Uterus (tissue), 4 donors: Measurements from ENCODE around the gene TYROBP. TPM values are rescaled to one million over a fixed set of nuclear protein-coding genes. Genes with fewer than 3 reads are reported as not detected.

Experiments
- DNase-seq, 2 donors: peaks; one replicate each; pipeline ENCODE4 v3.0.0-alpha.2; 2019 to 2020
- H3K27ac ChIP-seq, 2 donors: fragments of 200-600 bp; sonication (generic); 1 replicate in 1 of 2; 2 replicates in 1 of 2; pipeline ENCODE4 v1.5.1; 2016 to 2018
- H3K27me3 ChIP-seq, 2 donors: fragments of 200-600 bp; sonication (generic); one replicate each; pipeline ENCODE4 v1.5.1; 2018 to 2019; ENCODE audit warnings: control low read depth in 1 of 2
- H3K36me3 ChIP-seq, 2 donors: fragments of 200-600 bp; sonication (generic); one replicate each; pipeline ENCODE4 v1.5.1; 2019; ENCODE audit warnings: control low read depth in 1 of 2
- H3K4me1 ChIP-seq, 2 donors: fragments of 200-600 bp; sonication (generic); one replicate each; pipeline ENCODE4 v1.5.1; 2018 to 2019; ENCODE audit warnings: control low read depth in 1 of 2
- H3K4me3 ChIP-seq, 2 donors: fragments of 200-600 bp; sonication (generic); 1 replicate in 1 of 2; 2 replicates in 1 of 2; pipeline ENCODE4 v1.5.1; 2018 to 2019; ENCODE audit warnings: mild to moderate bottlenecking in 1 of 2
- H3K9me3 ChIP-seq, 2 donors: fragments of 200-600 bp; sonication (generic); one replicate each; pipeline ENCODE4 v1.5.1; 2019; ENCODE audit warnings: control low read depth in 1 of 2
- POLR2A ChIP-seq, 2 donors: fragments of 450-650 bp; IDR thresholded peaks; one replicate each; pipeline ENCODE4 v1.6.1; 2016; ENCODE audit warnings: antibody characterized with exemption in 2 of 2, mild to moderate bottlenecking in 1 of 2, moderate library complexity in 1 of 2
- intact Hi-C: fragments of 100-400 bp; cut with DNase I; formaldehyde crosslinking; loops from one replicate; pipeline ENCODE4 v1.15.1; 2023; ENCODE audit warnings: low total_unique reads
- total RNA-seq, 4 donors: library from RNA; depleted of rRNA in 3 of 4; stranded (reverse); fragments of >200 nt in 3 of 4; gene quantifications; one replicate each; pipeline versions ENCODE4 v1.1.0 to v1.2.4, GENCODE V29; 2014 to 2023
- TF ChIP-seq, protein P1 (sequence below), 4 experiments: fragments of 200-600 bp in 2 of 4; fragments of 450-650 bp in 2 of 4; sonication (generic) in 2 of 4; IDR thresholded peaks; one replicate each; pipeline ENCODE4 v1.5.1; 2016 to 2019; ENCODE audit warnings: antibody characterized with exemption in 4 of 4, mild to moderate bottlenecking in 2 of 4, moderate library complexity in 1 of 4
- donor health status: DM: yes; HTN: yes; CAD: no.

Gene TYROBP
- total RNA-seq, 4 donors from 2014 or later = 1.3 to 25.0 (median 14.9) TPM

DNA sequence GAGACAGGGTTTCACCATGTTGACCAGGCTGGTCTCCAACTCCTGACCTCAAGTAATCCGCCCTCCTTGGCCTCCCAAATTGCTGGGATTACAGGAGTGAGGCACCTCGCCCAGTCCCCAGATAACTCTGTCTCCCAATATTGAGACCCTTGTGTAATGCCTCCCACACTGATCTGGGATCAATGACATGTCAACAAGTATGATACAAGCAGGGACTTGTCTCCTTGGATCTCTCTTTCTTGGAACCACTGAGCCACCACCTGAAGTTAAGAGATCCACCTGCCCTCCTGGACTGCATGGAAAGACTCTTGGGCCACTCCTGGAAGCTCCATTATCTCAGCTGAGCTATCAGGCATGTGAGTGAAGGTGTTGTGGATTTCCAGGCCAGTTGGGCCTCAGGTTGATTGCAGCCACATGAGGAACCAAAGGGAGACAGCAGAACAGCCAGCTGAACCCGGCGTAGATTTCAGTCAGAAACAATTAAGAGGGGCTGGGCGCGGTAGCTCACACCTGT is 22.8 kb downstream of the TYROBP start:
- intact Hi-C loops = loop anchor here (10.0 kb wide), 1 partner anchor 50 kb away; the partner anchor contains the start of gene LRFN3
- H3K4me3 ChIP-seq = no peak overlapping the region
- H3K4me1 ChIP-seq = no peaks in the 10 kb centered on the region
- H3K27ac ChIP-seq = no peak overlapping the region
- no peaks in the 10 kb centered on the region for H3K9me3 ChIP-seq
- H3K27me3 ChIP-seq = no peaks in the 10 kb centered on the region
- no peak for TF ChIP-seq POLR2A (IDR thresholded peaks at IDR 0.05)
- TF ChIP-seq, protein P1, sequence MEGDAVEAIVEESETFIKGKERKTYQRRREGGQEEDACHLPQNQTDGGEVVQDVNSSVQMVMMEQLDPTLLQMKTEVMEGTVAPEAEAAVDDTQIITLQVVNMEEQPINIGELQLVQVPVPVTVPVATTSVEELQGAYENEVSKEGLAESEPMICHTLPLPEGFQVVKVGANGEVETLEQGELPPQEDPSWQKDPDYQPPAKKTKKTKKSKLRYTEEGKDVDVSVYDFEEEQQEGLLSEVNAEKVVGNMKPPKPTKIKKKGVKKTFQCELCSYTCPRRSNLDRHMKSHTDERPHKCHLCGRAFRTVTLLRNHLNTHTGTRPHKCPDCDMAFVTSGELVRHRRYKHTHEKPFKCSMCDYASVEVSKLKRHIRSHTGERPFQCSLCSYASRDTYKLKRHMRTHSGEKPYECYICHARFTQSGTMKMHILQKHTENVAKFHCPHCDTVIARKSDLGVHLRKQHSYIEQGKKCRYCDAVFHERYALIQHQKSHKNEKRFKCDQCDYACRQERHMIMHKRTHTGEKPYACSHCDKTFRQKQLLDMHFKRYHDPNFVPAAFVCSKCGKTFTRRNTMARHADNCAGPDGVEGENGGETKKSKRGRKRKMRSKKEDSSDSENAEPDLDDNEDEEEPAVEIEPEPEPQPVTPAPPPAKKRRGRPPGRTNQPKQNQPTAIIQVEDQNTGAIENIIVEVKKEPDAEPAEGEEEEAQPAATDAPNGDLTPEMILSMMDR (IDR thresholded peaks at IDR 0.05) = no peak
- no peak for DNase-seq
- H3K36me3 ChIP-seq = no peaks in the 10 kb centered on the region

DNA sequence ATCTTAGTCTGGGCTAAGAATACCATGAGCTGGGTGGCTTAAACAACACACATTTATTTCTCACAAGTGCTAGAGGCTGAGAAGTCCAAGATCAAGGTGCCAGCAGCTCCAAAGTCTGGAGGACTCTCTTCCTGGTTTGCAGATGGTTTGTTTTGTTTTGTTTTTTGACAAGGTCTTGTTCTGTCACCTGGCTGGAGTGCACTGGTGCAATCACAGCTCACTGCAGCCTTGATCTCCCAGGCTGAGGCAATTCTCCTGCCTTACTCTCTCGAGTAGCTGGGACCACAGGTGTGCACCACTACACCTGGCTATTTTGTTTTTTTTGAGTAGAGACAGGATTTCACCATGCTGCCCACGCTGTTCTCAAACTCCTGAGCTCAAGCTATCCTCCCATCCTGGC is 24.2 kb downstream of the TYROBP start:
- Histone ChIP-seq H3K27ac (no peak overlapping the region), H3K4me1 (no peaks in the 10 kb centered on the region), H3K9me3 (no peaks in the 10 kb centered on the region), H3K4me3 (no peak overlapping the region), H3K36me3 (no peaks in the 10 kb centered on the region), H3K27me3 (peaks cover 0 to 7% of the 10 kb centered on the region in 2 donors)
- intact Hi-C loops = loop anchor here (10.0 kb wide), 1 partner anchor 51 kb away; the partner anchor contains the start of gene LRFN3
- no peak for DNase-seq
- TF ChIP-seq, protein P1 (IDR thresholded peaks at IDR 0.05) = no peak
- no peak for TF ChIP-seq POLR2A (IDR thresholded peaks at IDR 0.05)

DNA sequence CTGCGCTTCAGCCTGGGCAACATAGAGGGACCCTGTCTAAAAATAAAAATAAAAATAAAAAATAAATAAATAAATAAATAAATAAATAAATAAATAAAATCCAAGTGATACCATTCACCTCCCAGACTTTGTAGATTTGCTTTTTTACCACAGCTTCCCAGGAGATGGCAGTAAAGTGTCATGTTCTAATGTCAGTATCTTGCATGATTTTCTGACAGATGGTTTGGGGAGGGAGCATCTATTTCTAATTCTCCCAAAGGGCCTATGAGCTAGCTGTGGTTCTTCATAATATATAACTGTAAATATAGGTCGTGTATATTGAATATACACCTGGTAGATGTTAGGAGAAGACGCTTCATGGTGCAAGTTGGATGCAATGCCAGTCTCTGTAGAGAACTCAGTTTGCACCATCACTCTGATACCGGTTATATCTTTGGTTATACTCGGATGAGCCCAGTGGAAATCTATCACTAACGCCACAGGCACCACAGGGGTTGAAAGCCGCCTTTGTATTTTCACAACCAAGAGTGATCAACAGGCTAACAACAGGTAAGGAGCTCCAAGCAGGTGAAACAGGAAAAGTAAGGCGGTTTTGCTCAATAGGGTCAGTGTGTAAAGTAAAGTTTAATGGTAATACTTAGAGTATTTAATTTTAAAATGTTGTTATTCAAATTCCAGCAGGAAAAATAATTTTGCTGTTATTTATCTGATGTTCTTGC is 25.8 kb downstream of the TYROBP start:
- Histone ChIP-seq H3K4me3 (no peak overlapping the region), H3K27me3 (peaks cover 0 to 7% of the 10 kb centered on the region in 2 donors), H3K27ac (no peak overlapping the region), H3K36me3 (no peaks in the 10 kb centered on the region), H3K4me1 (no peaks in the 10 kb centered on the region), H3K9me3 (no peaks in the 10 kb centered on the region)
- intact Hi-C loops = loop anchor here (10.0 kb wide), 1 partner anchor 53 kb away; the partner anchor contains the start of gene LRFN3
- DNase-seq = peak in 1 of 2 donors; percentile 60
- TF ChIP-seq POLR2A (IDR thresholded peaks at IDR 0.05) = no peak
- TF ChIP-seq, protein P1 (IDR thresholded peaks at IDR 0.05) = peak; percentile 46 to 68 (median 60)

DNA sequence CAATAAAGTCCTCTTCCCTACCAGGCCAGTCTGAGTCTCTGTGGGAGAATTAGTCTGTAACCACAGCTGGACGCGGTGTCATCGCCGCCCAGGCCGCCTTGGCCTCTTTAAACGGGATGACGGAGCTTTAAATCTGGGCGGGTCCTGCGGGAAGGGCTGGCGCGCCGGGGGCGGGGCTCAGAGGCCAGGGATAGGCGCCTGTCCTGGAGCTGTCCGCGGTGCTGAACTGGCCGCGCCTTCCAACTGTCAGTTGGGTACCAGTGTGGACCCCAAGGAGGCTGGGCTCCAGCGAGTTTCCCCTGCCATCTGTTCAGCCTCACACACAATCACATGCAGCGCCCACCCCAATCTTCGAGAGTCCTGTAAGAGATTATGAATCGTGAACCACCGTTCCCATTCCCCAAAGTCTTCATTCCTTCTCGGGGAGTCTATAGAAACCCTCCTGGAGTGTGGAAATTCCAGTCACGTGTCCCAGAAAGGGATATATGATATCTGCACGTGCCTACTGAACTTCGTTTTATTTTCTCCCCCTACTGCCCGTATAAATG is 28.3 kb downstream of the TYROBP start:
- peak; percentile 70 to 81 for DNase-seq
- intact Hi-C loops = loop anchor here (10.0 kb wide), 1 partner anchor 55 kb away; the partner anchor contains the start of gene LRFN3
- H3K4me1 ChIP-seq = no peaks in the 10 kb centered on the region
- peaks cover 0 to 7% of the 10 kb centered on the region in 2 donors for H3K27me3 ChIP-seq
- TF ChIP-seq, protein P1 (IDR thresholded peaks at IDR 0.05) = no peak
- TF ChIP-seq POLR2A (IDR thresholded peaks at IDR 0.05) = no peak
- H3K9me3 ChIP-seq = no peaks in the 10 kb centered on the region
- no peak overlapping the region for H3K4me3 ChIP-seq
- H3K27ac ChIP-seq = no peak overlapping the region
- H3K36me3 ChIP-seq = no peaks in the 10 kb centered on the region

DNA sequence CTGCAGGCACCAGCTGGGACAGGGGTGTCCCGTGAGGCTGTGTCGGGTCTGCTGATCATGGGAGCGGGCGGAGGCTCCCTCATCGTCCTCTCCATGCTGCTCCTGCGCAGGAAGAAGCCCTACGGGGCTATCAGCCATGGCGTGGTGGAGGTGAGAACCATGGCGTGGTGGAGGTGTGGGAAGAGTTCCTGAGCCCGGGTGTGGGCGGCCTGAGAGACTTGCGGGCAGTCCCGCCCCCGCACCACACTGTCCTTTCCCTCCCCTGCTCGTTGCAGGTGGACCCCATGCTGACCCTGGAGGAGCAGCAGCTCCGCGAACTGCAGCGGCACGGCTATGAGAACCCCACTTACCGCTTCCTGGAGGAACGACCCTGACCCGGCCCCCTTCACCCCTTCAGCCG is 29.0 kb downstream of the TYROBP start:
- no peak overlapping the region for H3K27ac ChIP-seq
- H3K4me1 ChIP-seq = no peaks in the 10 kb centered on the region
- intact Hi-C loops = no loop called here
- no peak for DNase-seq
- TF ChIP-seq POLR2A (IDR thresholded peaks at IDR 0.05) = no peak
- TF ChIP-seq, protein P1 (IDR thresholded peaks at IDR 0.05) = no peak
- no peaks in the 10 kb centered on the region for H3K36me3 ChIP-seq
- no peak overlapping the region for H3K4me3 ChIP-seq
- H3K9me3 ChIP-seq = no peaks in the 10 kb centered on the region
- peaks cover 0 to 7% of the 10 kb centered on the region in 2 donors for H3K27me3 ChIP-seq
